ENCODE data around the gene FAM177B.
A peak's percentile ranks its signal among the peaks of the same experiment; 100 is the strongest.

FAM177B gene

DNA sequence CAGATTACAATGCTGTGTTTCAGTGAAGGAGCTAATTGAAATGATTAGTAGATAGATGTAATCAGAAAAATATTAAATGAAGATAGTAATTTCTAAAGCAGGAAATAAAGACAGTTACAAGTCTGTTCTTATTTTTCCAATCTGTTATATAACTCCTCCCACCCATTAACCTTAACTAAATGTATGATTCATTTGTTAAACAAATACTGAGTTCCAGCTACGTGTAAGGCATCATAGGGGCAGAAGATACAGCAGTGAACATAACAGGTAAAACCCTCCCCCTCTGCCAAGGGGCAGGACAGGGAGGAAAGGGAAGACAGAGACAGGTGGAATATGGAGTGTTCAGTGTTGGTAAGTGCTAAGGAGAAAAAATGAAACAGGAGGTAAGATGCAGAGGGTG is at the start of gene FAM177B:
Gene FAM177B (plus strand): TSS at position 231 of the 400 bp plus-strand sequence. CDS start 9,344 bp downstream, outside the sequence.
- DNase-seq (ENCODE audit: low spot score): no peak

DNA sequence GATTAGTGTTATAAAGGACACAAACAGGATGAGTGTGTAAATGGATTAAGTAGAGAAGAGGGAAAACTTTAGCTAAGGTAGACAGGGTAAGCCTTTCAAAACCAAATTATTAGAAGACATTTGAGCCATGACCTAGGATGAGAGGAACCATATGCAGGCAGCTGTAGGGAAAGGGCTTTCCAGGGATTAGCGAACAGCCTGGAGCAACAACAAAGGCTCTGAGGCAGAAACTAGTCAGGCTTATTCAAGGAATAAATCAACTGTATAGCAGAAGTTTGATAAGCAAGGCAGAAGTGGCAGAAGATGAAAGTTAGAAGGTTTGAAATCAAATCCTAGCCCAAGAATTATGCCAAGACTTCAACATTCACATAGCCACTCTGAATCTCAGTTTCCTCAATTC is 46.0 kb upstream of the FAM177B start:
- no peak for DNase-seq (ENCODE audit: low spot score)

DNA sequence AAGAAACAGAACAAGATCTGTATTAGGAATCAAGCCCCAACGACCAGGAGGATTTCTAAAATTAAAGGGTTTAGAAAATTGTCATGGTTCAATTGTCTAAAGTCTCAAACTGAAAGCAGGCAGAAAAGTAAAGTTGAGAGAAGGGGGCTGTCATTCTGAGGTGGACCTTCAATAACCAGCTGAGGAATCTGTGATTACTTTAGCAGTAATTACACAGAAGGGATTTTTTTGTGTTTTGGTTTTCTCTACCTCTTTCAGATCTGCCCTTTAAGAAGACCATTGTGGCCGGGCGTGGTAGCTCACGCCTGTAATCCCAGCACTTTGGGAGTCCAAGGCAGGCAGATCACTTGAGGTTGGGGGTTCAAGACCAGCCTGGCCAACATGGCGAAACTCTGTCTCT is 42.1 kb upstream of the FAM177B start:
- DNase-seq (ENCODE audit: low spot score): no peak

DNA sequence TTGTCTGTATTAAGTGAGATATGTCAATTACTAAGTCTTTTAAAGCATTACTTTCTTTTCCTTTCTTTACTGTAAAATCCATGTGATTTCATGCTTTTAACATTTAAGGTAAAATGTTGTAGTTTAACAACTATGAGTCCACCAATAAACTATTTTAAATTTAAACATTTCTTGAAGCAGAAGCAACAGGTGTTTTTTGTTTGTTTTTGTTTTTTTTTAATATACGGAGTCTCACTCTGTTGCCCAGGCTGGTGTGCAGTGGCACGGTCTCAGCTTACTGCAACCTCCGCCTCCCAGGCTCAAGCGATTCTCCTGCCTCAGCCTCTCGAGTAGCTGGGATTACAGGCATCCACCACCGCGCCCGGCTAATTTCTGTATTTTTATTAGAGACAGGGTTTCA is 40.3 kb upstream of the FAM177B start:
- DNase-seq (ENCODE audit: low spot score): no peak

DNA sequence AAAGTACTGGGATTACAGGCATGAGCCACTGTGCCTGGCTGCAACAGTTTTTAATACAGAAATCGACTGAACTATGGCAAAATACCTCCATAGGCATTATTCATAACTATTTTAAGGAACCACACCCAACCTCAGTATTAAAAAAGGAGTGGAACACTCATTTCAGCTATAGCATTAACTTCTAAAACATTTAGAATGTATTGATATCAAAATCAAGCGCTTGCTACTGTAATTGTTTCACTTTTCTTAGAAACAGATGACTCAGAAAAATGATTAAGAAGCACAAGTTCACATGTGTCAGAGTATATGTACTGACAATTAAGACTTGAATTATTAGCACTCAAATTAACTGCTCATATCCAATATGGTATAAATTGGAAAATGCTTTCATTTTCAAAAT is 39.8 kb upstream of the FAM177B start:
- DNase-seq (ENCODE audit: low spot score): no peak

DNA sequence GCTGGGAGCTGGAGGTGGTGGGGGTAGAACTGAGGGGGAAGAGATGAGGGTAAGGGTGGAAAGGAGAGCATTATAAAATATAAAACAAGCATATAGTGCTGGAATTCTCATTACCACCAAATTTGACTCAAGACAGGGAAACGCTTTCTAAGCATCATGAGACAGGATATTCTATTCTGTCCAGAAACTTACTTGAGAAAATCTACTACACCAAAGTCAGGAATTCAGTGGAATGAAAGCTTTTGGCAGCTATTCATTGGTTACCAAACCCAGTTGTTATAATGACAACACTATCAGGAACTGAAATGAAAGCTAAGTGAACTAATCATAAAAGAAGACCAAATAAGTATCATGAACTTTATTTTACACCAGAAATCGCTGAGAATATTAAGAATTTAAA is 39.2 kb upstream of the FAM177B start:
- no peak for DNase-seq (ENCODE audit: low spot score)

DNA sequence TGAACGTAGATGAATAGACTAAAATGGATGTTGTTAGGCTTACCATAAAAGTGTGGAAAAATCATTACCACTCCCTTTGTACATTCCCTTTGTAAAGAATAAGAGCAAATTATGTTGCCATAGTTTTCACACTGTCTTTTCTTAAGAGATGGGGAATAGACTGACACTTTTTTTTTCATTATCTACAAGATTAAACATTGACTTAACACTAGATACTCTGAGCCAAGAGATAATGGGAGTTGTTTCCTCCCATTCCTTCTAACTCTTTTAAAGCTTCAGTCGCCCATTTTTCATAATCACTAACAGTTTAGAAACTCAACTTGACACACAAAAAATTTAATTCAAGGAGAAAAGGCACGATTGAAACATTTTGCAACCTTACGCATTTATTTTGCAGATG is 34.8 kb upstream of the FAM177B start:
- DNase-seq (ENCODE audit: low spot score): no peak

DNA sequence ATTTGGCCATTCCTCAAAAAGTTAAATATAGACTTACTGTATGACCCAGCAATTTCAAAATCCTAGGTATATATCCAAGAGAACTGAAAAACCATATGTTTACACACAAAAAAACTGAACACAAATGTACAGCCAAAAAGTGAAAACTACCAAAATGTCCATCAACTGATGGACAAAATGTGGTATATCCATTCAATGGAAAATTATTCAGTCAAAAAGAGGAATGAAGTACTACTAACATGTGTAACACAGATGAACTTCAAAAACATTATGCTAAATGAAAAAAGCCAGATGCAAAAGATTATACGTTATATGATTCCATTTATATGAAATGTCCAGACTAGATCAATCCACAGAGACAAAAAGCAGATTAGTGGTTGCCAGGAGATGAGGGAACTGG is 32.7 kb upstream of the FAM177B start:
- no peak for DNase-seq (ENCODE audit: low spot score)

DNA sequence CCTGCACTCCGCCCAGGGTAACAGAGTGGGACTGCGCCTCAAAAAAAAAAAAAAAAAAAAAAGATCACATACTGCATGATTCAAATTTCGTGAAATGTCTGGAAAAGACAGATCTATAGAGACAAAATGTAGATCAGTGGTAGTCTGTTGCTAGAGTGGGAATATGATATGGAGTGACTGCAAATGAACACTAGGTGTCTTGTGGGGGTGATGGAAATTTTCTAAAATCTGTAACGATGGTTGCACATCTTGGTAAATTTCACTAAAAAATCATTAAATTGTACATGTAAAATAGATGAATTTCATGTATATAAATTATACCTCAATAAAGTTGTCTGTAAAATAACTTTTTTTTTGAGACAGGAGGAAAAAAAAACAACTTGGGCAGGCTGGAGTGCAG is 30.2 kb upstream of the FAM177B start:
- no peak for DNase-seq (ENCODE audit: low spot score)

DNA sequence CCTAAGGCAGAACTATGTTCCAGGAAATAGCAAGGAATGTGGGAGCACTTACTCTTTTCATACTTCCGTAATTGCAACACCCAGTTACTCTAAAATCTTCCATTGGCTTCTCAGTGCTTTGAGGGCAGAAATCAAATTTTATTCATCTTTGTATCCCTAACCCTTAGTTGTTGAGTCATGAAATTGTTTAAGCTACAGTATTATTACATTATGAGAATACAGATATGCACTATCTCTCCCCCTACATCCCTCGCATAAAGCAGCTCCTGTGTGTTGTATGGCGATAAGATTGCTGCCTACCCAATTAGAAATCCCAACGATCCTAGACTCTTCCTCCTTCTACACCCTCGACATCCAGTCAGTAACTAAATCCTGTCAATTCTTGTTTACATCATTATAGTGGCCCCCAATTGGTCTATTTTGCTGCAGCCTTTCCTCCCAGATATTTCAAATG is 27.3 kb upstream of the FAM177B start:
- no peak for DNase-seq (ENCODE audit: low spot score)

DNA sequence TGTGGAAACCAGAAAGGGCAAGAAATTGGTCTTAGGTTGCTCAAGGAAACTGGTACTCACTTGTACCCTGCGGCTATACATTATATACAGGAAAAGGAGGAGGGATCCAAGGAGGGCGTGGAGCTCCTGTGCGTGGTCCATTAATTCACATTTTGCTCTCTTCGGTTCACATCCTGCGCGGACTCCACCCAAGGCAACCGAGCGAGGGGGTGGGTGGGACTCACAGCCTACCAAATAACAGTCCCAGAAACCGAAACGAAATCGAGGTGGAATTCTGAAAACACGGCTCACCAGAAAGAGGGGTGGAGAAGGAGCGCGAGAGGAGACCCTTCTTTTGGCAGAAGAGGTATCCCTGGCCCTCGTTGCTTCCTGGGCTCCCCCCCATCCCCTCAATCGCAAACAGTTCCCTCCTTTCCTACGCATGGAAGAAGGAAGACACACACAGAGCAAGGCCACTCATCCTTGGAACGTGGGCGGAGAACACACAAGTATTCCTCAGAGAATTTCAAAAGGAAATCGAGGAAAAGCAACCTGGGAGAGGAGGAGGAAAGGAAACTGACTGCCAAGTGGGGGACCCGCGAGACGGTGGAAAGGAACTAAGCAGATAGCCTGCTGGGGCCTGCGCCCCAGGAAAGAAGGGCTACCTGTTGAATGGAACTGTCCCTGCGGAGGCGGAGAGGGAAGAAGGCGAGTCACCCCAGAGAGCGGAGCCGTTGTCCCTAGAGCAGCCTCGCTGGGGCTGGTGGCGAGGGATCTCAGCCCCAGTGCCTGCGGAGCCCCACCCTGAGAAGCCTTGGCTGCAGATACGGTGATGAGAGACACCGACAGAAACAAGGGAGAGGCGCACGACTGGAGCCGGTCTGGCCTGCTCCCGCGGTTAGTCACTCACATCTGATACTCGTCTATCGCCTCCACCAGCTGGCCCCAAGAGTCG is 25.4 kb upstream of the FAM177B start:
- DNase-seq (ENCODE audit: low spot score): peak; percentile 66

DNA sequence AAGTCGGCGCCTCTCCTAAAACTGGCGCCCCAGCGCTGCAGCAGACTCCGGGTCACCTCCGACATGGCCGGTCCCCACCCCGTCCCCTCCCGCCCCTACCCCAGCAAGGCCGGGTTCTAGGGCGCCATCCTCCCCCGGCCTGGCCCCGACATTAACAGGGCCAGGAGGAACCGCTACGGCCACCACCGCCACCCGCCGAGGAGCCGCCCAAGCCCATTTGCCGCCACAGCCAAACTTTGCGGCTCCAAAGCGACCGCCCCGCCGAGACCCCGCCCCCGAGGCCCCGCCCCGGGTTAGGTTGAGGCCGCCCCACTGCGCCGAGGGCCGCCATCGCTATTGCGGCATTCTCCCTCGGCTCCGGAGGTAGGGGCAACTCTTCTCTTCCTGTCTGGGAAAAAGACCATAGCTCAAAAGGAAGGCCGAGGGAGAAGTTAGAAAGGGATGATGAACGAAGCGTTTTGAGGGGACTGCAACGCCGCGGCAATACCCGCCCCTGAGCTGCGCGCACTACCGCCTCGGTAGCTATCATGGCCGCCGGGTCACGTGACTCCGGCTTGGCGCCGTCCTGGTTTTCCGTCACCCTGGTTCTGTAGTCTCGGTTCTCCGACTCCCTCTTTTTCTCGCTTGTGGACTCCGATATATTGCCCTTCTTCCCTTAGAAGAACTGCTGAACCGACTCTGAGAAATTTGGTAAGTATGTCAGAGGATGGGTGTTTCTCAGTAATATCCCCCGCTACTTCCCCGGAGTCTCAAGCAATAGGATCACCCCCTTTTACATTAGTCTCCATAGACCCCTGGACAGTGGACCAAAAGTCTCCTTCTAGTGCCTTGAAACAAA is 24.5 kb upstream of the FAM177B start, which contains the start of the genes AIDA and BROX:
Gene AIDA (minus strand): TSS at position 239 of the 838 bp plus-strand sequence. CDS start 174 bp downstream, at position 65.
Gene BROX (plus strand): TSS at position 312 of the 838 bp plus-strand sequence. CDS start 3,136 bp downstream, outside the sequence.
- DNase-seq (ENCODE audit: low spot score): peak; percentile 92

DNA sequence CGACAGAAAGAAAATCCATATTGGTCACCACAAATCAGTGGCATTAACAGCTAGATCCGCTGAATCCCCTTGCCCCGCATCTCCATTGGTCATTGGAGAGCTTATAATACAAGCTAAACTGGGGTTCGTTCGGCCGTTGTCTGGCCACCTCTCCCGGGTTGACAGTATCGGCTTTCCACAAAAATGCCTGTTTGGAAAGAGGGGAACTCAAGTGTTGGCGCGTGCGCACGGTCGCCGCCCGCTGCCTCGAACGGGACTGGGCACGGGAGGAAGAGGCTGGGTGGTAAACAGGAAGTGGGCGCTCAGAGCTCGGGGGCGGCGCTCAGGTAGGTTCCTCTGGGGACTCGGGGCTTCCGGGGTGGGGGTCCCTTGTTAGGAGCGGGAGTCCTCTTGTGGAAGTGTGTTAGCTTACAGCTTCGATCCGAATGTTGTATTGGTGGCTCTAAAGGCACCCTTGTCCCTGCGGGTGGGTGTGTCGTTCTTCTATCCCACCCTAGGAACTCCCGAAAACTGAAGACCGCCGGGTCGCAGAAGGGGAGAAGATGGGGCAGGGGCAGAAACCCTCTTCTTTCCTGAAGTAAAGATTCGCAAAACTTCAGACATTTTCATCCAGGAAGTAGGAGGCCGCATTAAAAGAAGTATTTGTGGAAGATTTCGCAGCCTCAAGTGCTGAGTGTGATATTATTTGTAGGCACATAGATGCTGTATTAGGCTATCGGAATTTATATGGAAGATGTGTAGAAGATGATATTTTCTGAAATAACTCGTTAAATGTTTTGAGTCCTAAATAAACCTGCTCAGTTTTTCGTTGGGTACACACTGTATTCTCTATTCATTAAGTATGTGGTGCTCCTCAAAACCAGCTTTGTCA is 23.7 kb upstream of the FAM177B start:
- peak; percentile 95 for DNase-seq (ENCODE audit: low spot score)

DNA sequence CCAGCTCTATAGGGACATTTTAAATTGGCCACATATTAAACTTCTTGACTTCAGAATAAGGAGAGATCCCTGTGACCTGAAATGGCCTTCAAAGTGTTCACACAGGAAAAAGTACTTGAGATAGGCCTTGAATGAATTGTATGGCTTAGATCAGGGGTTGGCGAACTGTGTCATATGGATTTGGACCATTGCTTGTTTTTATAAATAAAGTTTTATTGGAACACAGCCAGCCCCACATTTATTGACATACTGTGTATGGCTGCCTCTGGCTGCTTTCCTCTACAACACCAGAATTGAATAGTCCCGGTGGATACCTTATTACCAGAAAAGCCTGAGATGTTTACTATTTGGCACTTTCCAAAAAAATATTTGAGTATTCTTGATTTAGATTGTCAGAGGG is 20.6 kb upstream of the FAM177B start:
- DNase-seq (ENCODE audit: low spot score): no peak

DNA sequence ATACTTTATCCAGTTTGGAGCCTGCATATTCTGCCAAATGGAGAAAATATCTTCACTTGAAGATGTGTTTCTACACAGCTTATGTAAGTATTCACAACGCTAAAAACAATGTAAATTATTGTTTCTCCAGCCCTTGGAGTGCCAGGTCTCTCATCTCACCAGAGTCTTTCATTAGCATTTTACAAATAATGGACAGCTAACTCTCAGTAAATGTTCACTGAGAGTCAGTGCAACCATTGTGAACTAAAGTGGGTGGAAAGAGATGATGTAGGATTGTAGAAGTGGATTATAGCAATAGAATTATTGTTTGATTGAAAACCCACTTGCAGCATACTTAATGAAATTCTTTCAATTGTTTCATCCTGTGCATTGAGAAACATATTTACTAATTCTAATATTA is 8.3 kb upstream of the FAM177B start:
- no peak for DNase-seq (ENCODE audit: low spot score)

DNA sequence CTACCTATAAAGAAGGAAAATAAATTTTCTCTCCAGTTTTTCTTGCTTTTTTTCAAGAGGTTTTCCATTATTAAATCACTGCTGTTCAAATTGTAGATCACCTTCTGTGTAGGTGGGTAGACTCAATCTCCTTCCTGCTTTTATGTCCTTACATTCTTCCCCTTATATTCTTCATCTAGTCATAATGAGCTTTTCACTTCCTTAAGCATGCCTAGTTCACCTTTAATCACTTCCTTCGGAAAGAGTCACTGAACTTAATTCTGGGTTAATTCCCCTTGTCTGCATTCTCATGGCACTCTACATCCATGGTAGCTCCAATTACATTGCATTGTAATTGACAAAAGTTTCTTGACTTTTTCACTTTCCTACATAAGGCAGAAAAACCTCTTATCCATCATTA is 6.1 kb upstream of the FAM177B start:
- no peak for DNase-seq (ENCODE audit: low spot score)

DNA sequence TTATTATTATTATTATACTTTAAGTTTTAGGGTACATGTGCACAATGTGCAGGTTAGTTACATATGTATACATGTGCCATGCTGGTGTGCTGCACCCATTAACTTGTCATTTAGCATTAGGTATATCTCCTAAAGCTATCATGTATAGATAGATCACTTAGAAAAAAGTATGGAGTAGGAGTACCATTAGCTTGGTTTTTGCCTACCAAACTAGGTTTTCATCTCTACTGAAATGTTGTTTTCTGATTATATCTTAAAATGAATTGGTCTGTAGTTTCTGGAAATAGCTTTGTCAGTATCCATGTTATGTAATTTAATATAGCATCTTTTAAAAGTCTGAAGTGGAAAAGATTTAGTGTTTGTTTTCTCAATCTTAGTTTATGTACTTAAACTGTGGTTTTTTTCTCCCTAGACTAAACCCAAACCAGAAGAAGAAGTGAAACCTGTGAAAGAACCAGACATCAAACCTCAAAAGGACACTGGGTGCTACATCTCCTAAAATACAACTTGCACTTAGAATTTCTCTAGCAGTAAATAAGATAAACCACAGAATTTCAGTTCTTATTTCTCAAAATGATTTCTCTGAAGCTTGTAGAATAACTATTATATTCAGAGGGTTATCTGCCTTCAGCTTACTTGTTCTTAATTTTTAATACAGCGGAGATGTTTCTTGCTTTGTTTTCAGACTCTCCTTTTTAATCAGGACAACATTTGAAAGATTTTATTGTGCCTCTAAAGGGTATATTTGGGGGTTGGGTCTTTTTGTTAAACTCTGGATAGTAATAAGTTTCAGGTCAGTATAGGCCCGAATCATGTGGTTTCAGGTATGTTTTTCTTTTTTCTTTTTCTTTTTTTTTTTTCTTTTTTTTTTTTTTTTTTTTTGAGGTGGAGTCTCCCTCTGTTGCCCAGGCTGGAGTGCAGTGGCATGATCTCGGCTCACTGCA is 4.5 kb upstream of the FAM177B start:
- no peak for DNase-seq (ENCODE audit: low spot score)

DNA sequence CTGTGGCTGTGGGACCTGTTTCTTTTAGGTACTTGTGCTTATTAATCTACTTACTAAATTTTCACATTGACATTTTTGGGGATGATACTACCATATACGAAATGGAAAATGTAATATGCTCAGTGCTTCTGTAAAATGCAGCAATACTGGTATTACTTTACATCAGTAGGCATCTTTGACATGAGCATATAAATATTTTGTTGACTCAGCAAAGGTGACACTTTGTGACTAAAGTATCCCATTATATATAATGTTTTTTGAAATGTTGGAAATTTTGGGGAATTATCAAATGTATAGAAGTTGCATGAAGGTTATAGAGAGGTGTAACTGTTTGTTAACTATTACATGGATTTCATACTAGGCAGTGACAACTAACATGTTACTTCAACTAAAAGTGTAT is 2.3 kb upstream of the FAM177B start:
- no peak for DNase-seq (ENCODE audit: low spot score)

DNA sequence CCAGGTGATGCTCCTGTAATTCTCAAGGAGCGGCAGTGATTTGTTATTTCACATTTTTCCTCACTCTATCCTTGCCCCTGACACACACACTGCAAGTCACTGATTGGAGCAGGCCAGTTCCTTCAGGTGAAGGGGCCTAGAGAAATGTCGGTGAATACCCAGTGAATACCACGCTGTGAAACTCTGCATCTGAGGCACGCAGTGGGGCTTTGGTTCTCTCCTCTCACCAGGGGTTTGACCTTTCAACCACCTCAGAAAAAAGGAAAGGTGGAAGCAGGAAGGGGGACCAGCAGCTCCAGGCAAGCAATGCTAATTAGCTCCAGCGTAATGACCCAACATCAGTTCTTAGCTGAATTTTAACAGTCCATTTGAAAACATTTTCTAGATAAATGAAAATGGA is 532 bp upstream of the FAM177B start:
- DNase-seq (ENCODE audit: low spot score): no peak

DNA sequence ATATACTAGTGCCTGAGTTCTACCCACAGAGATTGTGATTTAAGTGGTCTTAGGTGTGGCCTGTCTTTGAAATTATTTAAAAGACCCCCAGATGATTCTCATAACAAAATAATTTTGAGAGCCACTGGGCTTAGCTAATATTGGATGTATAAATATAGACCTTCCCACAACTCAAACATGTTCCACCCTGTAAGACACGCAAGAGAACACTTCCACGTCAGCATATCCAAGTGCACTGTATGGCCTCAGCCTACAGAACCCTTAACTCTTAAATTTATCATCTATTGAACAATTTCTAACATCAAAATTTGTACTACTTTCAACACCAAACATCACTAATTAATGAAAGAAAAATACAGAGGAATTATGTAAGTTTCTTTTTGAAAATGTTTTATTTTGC is 2.5 kb downstream of the FAM177B start:
- no peak for DNase-seq (ENCODE audit: low spot score)

DNA sequence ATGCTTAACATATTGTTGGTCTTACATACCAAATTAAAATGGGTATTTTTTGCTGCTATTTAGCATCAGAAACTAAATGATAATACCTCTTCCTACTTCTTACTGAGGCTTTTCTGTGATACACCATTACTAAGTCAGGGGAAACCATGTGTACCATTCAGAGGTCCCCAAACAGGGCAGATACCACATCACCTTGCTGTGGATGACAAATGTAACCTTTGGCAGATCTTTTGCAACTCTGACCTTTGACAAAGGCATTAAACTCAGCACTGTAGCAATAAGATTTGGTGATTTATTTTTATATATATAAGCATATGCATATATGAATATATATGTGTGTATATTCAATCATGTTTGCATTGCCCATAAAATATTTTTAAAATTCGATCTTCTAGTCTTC is 2.9 kb downstream of the FAM177B start:
- DNase-seq (ENCODE audit: low spot score): no peak

All from CD4-positive, alpha-beta T cell treated with Interleukin-6 at 100 ng/mL for 8 hours (primary cell).